Stimulated activated CD4-positive, alpha-beta T cell treated with anti-CD3 and anti-CD28 coated beads, Interleukin-1b, Interleukin-23, amount 100 ng/mL, for 1 hour (primary cell): Measurements from ENCODE around the gene SYNJ2.

Experiments
- DNase-seq, 2 donors: peaks; one replicate each; pipeline ENCODE4 v3.0.0-alpha.2; 2020; ENCODE audit warnings: low read depth in 2 of 2

SYNJ2 gene

DNA sequence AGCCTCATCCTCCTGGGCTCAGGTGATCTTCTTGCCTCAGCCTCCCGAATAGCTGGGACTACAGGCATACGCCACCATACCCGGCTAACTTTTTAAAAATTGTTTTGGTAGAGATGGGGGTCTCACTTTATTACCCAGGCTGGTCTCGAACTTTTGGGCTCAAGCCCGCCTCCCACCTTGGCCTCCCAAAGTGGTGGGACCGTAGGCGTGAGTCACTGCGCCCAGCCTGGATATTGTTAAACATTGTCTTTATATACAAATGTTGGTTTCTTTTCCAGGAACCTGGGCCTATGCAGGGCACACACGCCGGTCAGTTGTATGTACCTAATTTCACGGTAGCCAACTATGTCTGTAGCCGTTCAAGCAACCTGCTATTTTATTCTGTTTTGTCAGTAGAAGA, 60.1 kb downstream of the SYNJ2 start:
- no peak for DNase-seq

DNA sequence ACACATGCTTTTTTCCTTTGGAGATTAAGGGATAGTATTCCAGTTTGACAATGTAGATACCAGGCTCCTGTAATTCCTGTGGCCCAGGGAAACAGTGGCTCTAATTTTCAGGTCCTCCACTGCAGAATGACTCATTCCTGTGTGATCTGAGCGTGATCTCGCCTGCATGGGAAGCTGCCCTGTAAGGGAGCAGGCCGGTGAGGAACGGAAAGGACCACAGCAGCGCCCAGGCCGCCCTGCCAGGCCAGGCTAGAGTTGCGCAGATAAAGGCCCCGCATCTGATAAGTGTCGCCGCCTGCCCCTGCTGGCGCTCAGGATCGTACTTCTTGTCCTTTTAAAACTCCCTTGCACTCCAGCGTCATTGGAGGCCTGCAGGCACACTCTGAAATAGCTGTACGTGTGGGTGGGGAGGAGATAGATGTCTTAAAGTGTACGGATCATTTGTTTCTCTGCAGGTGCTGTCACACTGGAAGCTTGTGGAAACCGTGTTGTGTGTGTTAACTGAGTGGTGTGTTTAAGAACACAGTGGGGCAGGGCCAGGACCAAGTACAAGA, 60.7 kb downstream of the SYNJ2 start:
- DNase-seq, result no peak

DNA sequence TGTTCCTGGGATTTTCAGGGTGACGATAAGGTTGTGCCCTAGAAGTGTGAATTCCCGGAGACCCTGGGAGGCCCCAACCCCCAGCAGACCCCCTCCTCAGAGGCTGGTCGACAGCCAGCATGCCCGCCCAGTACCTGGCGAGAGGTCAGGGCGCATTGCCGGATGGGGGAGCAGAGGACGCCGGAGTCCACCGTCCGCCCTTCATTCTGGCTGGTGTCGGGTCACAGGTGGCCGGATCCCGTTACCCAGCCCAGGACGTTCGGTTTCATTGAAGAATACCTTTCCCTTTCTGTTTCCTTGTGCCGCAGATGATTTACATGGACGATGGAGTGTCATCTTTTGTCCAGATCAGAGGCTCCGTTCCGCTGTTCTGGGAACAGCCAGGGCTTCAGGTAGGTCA, 61.3 kb downstream of the SYNJ2 start:
- DNase-seq, result no peak

DNA sequence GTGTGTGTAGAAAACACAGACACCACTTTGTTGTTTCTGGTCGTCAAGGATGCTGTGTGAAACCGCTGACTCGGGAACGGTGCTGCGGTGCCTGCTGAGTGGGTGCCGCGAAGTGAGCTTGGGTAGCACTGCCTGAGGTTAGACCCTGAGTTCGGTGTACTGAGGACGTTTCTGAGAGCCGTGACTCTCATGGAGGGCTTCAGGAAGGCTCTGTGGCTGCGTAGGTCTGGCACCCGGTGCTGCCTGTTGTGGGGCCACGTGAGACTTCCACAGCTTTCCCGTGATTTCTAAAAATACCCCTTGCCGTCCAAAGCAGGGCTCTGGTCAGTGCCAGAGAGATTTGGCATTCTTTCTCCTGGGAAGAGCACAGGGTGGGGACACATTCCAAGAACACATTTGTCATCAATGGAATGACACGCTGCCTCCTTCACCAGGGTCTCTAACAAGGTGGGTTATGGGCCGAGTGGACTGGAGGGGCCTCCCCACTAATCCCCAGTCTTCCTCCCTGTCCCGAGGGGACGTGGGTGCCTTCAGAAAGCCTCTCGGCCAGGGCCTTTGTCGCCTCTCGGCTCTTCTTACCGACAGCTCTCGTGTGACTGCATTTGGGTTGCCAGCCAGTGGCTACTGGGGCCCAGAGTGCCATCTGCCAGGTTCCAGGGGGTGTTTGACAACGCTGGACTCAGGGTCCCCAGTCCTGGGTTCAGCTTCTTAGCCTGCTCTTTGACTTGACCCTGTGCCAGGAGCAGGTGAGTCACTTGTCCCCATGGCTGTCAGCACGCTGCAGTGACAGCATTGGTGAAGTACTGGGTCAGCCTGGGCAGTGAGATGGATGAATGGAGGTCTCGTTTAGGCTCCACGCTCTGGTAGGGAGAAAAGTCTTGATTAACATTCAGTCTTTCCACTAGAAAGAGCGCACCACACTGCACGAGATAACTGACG, 62.2 kb downstream of the SYNJ2 start:
- DNase-seq, result no peak

DNA sequence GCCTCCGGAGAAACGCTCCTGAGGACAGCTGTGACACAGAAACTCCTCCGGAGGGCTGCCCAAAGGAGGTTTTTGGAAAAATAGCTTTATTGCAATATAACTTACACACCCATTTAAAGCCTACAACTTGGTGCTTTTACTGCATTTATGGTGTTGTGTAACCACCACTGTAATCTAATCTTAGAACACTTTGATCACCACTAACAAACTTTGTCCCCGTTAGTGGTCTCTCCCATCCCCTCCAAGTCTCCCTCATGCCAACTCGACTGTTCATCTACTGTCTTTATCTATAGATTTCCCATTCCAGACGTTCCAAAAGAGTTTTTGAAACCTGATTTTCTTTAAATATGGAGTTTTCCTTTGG, 62.8 kb downstream of the SYNJ2 start:
- DNase-seq, result no peak

DNA sequence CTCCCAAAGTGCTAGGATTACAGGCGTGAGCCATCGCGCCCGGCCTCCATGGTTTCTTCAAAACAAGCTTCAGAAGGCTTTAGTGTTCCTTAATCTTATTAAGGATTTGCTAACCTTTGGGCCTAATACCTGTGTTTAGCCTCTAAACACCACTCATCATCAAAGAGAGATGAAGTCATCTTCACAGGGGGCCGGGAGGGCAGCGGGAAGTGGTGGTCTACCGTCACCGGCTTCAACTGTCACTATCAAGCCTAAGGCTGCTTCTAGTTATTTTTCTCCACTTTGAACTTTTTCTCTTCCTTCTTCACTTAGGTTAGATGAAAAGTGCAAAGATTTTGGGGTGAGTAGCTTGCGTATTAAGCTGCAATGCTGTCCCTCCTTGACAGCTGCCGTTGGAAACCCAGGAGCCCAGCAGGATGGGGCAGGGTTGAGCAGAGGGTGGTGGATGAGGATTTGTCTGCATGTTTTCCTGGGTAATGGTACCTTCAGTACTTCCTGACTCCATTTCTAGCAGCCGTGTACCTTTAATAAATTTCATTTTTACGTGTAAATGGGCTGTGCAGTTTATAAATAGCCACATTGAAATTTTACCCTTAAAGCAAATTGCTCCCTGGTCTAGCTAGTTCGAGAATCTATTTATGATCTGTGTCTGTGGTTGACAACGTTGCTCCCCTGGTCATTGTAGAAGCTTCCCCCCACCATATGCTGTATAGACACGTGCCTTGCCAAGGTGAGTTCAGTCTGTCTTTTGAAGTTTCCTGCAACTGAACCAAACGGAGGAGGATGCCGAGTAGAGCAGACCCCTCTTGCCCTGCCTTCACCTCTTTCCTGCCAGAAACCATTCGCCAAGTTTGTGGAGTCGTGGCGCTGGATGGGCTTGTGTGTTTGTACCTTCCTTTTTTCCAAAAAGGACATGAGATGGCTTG, 64.8 kb downstream of the SYNJ2 start:
- DNase-seq, result no peak

DNA sequence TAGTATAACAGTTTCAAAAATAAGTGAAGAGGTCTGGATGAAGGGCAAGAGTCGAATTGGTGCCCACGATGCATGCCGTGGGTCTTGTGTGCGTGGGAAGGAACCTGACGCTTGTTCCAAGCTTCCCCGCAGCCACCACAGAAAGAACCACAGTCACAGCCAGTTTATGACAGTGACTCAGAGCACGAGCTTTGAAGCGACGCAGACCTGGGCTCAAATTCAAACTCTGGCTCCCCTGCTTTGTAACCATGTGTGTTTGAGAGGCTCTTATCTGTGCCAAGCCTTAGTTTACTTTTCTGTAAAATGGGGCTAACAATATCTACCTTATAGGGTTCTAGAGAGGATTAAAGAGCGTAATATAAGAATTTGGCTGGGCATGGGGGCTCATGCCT, 65.5 kb downstream of the SYNJ2 start:
- DNase-seq, result no peak

DNA sequence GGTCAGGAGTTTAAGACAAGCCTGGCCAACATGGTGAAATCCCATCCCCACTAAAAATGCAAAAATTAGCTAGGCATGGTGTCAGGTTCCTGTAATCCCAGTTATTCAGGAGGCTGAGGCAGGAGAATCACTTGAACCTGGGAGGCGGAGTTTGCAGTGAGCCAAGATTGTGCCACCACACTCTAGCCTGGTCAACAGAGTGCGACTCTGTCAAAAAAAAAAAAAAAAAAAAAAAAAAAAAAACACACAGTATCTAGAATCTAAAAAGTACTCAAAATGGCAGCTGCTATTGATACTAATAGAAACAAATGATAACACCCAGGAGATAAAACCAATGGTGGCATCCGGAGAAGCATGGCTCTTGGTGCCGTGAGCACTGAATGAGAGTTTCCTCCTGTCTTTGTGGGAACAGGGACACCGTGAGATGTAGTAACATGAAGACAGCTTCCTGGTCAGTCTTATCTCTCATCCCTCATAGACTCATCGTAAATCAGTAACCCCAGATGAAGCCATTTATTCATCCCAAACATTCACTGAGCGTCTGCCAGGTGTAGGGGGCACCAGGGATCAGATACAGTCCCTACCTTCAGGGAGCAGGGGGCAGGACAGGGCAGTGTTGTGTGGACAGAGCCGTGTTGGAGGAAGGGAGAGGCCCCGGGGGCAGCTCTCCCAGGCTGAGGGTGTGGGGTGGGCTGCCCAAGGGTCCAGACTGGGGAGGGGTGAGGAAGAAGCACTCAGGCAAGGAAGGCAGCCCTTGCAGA, 66.1 kb downstream of the SYNJ2 start:
- DNase-seq, result no peak

DNA sequence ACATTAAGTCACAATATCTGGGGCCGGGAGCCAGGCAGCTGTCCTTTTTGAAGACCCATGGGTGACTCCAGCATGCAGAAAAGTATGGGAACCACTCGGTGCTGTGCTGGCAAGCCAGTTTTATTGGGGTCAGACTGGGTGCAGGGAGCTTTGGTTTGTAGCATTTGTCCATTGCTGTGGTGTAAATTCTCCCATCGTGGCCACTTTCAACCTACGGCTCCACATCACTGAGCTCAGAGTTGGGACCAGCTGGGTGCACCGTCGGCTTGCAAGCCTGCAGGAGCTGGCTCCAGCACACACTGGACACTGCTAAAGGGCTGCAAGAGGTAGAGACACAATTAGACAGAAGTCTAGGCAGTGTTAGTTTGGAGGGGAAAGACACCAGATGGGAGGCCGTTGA, 66.9 kb downstream of the SYNJ2 start:
- DNase-seq, result no peak

DNA sequence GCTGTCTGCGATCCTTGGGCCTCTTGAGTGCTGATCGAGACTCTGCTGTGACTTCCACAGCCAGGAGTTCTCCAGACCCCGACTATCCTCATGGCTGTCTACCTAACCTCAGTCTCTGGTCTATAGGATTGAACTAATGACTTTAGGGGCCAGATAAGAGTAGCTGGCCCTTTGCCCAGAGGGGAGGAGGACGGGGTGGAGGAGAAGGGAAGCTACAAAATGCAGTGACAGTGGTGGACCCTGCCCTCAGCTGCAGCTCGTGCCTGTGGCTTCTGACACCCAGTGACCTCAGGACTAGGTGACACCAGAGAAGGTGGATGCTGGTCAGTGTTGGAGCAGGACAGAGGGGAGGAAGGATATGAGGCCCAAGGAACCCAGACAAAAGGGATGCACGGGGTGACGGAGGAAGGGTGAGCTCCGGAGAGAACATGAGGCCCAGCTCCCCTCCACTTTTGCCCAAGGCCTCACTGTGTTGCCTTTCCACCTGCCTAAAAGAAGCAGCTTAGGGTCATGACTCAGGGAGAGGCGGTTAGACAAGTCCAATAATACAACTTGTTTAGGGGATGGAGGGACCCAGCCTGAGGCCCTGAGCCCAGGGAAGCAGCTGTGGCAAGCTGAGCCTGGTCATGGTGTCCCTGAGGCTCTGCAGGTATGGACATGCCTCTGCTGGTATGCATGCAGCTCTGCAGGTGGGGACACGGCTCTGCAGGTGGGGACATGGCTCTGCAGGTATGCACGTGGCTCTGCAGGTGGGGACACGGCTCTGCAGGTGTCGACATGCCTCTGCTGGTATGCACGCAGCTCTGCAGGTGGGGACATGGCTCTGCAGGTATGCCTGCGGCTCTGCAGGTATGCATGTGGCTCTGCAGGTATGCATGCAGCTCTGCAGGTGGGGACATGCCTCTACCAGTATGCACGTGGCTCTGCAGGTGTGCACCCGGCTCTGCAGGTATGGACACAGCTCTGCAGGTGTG, 67.7 kb downstream of the SYNJ2 start:
- DNase-seq, result no peak

DNA sequence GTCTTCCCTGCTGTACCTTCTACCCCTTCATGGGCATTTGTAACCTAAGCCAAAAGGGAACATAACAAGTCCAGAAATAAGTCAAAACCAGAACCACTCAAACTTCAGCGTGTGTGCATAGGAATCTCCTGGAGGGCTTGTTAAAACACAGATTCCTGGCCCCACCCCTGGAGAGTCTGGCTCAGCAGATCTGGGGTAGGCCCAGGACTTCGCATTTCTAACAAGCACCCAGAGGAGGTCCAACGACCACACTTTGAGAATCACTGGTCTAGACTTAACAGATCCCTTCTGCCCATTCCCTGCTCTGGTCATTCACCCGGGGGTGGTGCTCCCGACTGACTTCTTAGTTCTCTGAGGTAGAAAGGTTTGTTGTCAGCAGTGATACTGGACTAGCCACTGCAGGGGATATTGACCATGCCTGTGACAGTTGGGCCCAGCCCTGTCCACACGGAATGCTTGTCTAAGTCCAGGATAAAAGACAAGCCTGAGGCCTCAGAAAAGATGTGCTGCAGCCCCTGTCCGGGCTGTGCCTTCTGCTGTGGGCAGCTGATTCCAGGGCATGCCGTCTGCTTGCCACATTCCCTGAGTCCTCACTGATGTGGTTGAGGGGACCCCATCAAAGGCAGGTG, 68.6 kb downstream of the SYNJ2 start:
- DNase-seq, result no peak

DNA sequence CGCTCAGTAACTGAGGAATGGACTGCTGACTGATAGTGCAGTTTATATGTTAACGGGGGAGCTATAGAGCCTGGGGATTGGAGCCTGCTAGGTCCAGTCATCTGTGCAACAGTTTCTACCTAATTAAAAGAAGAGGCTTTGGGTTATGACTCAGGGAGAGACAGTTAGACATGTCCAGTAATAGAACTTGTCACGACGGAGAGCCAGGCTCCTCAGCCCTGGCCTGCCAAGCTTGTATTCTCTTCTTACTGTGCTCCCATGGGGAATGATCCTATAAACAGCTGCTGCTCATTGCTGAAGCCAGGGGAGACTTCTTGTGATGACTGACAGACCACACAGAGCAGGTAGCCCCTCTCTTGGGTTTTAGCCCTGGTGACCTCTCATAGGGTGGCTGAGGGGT, 69.3 kb downstream of the SYNJ2 start:
- no peak for DNase-seq

DNA sequence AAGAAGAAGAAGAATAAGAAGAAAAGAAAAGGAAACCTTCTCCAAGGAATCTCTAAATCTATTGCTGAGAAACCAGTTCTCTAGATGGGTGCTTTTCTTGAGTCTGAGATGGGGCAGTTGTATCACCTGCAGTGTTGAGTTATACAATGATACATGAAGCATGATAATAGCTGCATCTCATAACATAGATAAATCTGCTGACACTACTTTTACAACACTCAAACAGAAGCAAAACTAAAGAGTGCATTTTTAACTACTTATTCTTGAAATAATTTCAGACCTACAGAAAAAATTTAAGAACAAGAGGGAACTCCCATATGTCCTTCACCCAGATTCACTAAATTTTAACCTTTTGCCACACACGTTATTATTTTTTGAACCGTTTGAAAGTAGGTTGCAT, 70.3 kb downstream of the SYNJ2 start:
- DNase-seq, result no peak

DNA sequence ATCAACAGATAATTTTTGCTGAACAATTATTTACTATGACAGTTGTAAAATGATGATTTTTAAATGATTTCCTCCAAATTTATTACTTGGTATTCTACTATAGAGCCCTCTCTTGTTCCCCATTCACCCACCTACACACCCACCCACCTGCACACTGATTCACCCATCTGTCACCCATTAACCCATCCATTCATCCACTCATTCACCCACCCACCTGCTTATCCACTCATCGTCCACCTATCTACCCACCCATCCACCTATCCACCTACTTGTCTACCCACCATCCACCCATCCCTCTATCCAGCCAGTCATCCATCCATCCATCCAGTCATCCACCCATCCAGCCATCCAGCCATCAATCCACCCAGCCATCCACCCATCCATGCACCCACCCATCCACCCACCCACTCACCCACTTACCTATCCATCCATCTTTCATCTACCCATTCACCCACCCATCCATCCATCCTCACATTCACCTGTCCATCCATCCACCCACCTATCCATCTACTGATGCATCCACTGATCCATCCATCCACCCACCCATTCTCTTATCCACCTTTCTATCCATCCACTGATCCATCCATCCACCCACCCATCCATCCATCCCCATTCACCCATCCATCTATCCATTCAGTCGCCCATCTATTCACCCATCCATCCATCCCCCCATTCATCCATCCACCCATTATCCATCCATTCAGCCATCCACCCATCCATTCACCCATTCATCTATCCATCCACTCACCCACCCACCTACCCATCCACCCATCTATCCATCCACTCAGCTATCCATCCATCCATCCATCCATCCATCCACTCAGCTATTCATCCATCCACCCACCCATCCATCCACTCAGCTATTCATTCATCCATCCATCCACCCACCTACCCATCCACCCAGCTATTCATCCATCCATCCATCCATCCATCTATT, 72.0 kb downstream of the SYNJ2 start:
- DNase-seq, result no peak

DNA sequence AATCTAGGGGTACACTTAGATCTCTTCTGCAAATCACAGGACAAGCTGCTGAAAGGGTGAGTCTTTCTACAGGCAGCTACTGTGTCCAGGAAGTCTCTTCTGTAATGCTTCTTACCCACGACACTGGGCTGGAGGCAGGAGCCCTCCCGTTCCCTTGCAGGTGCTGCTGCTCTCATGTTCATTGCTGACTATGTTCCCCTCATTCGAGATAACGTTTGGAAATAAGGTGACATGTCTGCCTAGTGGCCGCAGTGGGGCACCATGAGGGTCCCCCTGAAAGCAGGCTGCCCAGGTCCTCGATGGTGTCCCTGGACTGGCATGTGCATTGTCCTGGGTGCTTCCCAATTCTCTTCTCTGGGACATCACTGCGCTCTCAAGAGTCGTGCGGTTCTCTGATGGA, 74.7 kb downstream of the SYNJ2 start:
- no peak for DNase-seq

DNA sequence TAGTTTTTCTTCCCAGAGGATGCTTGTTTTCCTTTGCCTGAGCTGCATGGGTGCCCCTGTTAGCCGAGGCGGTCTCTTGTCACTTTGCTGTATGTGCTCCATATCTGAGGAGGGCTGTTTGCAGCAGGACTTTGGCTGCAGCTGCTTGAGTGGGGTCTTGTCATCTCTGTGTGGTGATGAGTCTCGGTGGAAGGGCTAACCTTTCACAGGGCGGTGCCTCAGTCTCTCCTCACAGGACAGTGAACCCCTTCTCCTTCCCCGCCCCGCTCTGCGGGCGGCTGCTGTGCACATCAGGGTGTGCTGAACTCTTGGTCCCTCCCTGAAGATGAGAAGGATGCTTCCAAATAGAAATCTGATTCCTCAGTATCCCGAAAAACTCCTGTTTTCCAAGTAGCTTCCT, 75.1 kb downstream of the SYNJ2 start:
- DNase-seq, result no peak

DNA sequence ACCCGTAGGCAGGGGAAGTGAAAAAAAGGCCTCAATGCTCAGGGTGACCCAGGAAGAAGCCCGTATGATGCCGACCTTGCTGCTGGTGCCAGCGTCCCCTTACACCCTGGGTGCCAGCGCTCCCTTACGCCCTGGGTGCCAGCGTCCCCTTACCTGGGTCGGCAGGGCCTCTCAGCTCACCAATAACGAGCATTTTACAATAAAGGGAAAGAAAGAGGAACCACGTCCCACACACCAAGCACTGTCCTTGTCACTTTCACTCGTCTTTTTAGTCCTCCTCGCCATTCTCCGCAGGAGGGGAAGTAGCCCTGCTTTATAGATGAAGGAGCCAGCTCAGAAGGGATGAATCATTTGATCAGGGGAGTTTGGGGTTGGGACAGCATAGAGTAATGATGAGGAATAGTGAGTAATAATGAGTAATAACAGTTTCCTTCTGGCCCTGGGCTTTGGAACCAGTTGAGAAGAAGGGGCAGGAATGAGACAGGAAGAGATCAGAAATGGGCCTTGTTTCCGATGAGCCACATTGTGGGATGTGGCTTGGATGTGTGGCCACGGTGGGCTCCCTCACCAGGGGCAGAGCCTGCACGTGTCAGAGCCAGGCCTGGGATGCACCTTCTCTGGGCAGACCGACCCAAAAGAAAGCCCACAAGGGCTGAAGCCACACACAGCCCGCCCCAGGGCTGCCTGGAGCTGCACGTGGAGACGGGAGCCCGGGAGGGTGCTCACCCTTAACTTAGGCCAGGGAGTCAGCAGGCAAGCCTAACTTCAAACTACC, 75.7 kb downstream of the SYNJ2 start:
- DNase-seq, result no peak

DNA sequence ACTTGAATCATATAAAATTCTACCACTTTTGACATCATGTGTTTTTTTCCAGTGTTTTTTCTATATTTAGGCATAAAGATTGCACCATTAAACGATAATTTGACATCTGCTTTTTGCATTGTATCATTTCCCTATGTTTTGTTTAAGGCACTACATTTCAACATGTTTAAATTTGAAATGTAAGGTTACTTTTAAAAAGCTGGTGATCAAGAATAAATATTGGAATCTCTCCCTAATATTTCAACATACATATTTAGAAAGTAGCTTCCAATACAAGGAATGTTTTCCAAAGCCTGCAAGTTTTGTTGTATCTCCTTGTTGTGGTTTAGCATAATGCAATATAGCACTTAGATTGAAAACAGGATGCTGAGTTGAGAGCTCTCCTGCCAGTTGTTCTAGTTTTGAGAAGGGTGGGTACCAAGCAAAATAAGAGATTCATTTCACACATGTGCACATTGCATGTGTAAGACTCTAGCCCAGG, 76.5 kb downstream of the SYNJ2 start:
- no peak for DNase-seq
